NCI-H1105 (cell line): ENCODE results near the gene RPS18.

Experiments used
- DNase-seq: peaks from one replicate; lab custom pipeline; 2025; lab: John Stamatoyannopoulos, UW

The RPS18 gene

DNA sequence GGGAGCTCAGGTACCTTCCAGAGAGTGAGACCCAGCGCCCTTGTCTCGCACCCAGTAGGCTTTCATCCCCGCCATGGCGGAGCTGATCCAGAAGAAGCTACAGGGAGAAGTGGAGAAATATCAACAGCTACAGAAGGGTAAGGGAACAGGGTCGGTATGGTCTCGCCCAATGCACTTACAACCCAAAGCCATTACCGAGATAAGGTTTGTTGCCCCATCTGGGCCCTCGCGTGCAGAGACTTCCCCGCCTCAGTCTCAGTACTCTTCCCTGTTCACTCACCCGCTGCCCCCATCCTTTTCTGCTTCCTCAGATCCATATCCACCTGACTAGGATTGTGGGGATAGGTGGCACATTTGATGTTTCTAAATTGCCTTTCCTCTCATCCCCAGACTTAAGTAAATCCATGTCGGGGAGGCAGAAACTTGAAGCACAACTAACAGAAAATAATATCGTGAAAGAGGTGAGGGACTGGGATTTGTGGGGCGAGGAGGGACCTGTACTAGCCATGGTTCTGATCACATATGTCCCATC lies 18.0 kb downstream of the RPS18 start:
- DNase-seq, result no peak

DNA sequence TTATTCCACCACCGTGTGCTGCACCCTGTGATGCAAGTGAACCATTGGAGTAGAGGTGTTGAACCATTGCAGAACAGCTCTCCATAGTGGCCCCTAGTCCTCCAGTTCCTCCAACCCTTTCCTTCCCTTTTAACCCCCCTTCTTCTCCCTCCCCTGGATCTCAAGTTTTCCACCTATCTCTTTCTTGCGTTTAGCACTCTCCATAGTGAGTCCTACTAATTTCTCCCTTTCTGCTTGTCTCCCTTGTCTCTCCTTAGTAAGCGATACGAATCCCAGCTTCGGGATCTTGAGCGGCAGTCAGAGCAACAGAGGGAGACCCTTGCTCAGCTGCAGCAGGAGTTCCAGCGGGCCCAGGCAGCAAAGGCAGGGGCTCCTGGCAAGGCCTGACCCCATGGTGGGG lies 18.6 kb downstream of the RPS18 start:
- no peak for DNase-seq

DNA sequence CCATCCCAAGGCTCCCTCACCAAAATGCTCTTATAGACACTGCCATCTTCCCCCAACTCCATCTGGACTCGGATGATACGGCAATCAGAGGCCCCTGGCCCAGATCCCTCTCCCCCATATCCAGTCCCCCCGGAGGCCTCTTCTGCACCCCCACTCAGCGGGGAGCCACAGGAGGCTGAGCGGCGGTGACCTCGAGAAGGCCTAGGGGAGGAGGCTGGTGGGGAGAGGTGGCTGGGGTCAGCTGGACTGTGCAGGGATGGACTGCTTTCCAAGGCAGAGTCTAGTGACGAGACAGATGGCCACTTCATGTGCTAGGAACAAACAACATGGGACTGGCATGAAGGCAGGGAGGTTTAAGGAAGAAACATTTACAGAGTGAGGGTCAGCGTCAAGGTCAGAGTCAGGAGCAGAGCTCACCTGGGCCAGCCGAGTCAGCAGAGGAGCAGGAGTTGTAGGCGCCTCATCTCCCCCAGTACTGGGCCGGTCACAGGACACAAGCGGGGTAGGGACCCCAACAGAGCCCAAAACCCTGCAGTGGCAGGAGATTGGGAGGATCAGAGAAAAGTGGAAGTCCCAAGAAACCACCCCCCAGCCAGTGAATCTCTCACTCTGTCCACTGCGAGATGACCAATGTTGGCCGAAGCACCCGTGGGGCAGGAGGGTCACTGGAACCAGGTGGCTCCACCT lies 21.3 kb downstream of the RPS18 start:
- no peak for DNase-seq

DNA sequence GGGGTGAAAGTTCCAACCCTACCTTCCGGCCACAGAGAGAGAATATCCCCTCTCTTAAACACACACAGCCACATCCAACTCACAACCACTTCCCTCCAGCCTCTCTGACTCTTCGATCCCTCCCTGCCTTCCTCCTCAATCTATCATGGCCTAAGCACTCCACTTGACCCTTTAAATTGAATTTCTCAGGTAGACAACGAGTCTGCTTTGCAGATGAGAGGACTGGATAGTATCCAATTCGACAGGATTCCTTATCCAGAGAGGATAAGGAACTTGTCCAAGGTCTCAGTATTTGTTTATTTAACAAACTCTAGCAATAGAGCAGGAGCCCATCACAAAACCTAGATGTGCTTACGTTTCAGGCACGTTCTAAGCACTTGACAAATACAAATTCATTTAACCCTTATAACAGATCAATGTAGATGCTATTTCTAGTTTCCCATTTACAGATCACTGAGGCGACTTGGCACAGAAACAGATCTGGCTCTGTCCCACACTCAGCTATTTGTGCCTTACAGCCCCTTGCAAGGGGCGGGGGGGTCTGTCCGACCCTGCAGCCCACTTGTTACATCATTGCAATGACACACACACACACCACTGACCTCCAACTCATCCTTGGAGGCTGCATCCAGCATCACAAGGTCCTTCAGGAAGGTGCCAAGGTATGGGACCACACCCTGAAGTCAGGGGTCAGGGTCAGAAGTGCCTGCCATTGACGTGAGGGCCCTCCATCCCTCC lies 22.4 kb downstream of the RPS18 start:
- no peak for DNase-seq

DNA sequence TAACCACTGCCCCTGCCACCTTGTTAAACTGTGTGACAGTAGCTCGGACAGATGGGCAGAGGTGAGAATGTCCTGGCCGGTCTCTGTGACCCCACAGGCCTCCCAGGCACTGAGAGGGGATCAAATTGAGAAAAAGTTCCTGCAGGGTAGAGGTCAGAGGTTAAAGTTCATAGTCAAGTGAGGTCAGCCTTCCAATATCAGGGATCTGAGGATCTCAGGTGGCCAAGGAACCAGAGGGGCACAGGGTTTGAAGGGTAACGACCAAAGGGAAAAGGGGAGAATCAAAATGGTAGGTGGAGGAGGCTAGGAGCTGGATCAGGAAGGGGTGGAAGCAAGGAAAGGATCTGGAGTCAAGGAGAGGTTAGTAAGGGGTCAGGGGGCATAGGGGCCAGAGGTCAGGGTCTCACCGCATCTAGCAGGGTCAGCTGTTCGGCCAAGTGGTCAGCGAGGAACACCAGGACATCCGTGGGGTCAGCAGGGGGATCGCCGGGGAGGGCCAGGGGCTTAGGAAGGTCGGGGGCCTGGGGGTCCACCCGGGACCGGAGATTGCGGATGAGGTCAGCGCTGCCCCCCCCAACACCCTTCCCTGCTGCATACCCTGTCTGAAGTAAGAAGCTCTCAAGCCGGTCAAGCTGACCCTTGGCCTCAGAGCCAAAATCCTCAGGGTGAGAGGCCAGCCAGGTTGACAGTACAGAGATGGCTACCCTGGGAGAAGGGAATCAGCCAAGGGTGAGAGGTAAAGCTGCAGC lies 23.9 kb downstream of the RPS18 start:
- no peak for DNase-seq

DNA sequence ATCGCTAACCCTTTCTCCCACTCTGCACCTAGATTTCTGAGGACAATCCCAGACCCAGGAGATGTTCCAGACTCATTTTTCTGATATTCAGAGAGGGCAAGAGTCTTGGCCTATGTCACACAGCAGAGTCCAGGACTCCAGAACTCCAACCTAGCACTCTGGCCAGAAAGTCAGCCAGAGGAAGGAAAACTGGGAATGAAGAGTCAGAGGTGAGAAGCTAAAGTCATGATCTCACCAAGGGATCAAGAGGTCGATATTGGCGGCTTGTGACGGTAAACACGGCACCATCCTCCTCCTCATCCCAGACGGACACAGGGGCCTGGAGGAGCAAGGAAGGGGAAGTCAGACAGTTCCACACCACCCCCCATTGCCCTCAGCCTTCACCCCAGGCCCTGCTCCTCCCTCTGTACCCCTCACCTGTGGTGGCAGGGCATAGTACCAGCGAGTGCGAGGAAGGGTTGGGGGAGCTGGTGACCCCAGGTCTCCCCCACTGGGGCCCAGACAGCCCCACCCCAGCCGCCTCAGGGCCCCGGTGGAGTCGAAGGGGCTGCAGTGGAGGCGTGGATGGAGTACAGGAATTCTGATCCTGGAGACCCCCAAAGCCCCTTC lies 25.0 kb downstream of the RPS18 start:
- no peak for DNase-seq

DNA sequence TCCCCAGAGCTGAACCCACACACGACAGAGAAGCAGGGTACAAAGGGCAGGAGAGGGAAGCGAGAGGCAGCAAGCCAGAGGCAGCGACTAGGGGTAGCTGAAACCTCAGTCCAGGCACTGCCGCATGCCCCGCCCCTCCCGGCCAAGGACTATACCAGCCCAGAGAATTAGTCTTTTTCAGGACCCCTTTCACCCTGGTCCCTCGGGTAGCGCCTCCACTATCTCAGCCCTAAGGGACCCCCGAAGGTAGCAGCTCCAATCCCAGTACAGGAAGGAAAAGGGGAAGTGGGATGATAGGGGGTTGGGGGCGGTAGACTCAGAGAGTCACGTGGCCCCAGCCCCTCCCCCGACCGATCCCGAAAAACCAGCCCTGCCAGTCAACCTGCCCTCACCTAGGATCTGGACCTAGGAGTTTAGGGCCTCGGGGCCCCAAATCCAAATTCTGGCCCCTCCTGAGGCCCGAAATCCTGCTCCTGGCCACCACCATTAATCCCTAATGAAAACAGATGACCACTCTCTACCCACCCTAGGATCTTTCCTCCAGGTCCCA lies 25.6 kb downstream of the RPS18 start:
- DNase-seq, result no peak

DNA sequence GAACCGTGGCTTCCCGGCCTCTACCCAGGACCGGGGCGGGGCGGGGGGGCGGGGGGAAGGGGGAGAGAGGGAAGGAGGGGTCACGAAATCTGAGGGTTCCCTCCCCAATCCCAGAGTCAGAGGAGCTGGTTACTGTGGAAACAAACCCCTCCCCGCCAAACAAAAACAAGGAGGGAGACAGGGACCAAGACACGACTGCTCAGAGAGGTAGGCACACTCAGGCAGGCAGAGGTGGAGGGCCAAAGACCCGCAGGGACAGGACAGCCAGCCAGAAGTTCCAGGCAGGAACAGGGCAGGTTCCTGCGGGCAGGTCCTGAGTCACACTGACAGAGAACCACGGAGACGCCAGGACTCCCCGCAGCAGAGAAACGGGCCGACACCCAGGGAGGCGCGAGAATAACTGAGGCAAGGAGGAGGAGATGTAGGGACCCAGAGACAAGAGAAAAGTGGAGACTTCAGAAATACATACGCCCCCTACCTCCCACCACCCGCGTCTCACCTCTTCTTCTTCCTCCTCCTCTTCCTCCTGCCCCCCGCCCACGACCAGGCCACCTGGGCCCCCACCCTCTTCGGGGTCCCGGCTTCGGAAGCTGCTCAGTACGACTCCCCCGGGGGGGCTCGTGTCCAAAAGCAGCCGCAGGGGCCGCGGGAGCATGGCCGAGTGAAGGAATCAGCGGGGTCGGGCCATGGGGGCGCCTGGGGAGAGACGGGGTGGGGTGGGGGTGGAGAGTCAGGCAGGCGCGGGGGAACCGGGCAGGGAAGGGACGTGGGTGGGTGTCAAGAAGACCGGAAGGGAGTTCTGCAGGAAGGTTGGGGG lies 26.3 kb downstream of the RPS18 start:
- DNase-seq, result no peak

DNA sequence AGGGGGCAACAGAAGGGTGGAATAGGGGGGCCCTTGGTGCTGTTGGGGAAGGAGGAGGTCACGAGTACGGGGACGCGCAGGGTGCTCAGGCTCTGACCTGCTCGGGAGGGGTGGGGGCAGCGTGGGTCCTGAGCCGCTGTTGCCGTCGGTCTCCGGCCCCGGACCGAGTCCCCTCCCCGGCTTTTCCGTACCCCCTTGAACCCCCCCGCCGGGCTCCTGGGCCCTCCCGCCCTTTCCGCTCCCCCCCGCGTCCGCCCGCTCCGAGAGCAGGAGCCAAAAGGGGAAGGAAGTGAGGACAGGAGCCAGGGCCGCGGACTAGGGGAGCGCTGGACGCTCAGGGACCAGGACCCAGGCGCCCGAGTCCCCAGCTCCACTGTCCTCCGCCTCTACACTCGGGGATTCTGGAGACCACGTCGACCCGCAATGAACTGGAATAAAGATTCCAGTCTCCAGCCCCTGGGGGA lies 26.9 kb downstream of the RPS18 start, which contains the start of gene RGL2:
Gene RGL2 (minus strand): TSS at position 170 of the 464 bp plus-strand sequence. CDS start 332 bp downstream, outside the sequence.
- DNase-seq, result peak; percentile 33

DNA sequence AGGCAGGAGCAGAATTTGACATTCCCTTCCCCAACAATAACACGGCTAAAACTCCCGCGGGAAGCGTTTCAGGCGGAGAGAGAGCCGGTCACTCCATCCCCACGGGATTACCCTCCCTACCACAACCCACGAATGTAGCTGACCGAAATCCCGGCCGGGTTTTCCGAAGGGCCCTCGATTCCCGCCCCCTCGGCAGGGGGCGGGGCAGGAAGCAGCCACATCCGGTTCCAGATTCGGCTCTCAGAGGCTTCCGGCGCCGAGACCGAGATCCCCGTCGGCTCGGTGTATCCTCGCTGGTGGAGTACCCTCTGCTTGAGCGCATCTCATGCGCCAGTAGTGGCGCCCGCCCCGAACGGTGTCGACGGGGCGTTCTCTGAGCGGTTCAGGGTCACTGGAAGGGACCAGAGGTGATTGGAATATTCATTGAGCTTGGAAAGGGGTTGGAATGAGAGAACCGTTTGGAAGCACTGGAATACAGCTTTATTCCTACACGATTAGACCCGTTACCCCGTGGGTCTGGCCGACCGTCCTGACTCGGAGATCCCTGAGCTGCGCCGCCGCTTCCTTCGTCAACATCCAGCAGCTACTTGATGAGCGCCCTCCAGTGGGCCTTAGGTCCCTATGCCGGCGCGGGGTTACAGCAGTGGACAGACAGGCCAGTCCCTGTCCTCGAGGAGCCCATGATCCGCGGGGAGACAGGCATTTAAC lies 27.5 kb downstream of the RPS18 start:
- peak; percentile 91 for DNase-seq

DNA sequence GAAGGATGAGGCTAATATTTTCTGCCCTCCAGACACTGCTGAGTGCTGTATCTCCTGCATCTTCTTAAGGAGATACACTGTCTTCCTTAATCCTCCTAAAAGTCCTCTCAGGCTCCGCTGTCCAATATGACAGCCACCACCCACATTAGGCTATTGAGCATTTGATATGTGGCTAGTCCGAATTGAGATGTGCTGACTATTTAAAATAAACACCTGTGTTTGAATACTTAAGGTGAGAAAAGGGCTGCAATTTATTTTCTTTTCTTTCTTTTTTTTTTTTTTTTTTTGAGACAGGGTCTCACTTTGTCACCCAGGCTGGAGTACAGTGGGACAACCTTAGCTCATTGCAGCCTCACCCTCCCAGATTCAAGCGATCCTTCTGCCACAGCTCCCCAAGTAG lies 30.0 kb downstream of the RPS18 start:
- DNase-seq, result no peak

DNA sequence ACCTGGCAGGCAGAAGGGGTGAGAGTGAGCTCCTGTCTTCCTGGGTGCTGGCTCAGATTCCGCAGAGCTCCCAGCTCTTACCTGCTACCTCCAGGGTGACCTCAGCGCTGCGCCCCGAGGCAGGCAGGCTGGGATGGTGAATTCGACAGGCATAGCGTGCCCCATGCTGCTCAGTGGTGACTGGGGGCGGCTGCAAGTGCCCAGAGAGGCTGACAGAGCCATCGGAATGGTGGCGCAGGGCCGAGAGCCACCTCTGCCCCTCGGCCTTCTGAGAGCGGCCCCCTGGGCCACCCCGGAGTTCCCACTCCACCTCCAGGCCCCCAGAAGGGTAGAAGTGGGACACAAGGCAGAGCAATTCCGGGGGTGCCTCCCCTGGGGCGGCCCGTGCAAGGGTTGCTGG lies 32.3 kb downstream of the RPS18 start:
- DNase-seq, result no peak

DNA sequence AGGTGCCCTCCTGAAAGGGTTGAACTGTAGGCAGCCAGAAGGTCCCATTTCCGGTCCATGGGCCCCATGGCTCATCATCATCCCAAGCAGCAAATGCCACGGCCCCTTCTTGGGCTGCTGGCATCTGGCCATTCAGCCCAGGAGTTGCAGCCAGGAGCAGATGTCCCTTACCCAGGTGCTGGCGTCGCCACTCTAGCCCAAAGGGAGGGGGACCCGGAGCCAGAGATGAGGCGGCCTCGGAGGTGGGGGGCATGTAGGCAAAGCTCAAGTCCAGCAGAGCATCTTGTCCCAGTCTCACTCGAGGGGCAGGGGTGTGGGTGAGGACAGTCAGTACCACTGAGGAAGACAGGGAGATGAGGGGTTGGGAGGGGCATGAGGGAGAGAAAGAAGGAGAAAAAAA lies 33.2 kb downstream of the RPS18 start:
- no peak for DNase-seq

DNA sequence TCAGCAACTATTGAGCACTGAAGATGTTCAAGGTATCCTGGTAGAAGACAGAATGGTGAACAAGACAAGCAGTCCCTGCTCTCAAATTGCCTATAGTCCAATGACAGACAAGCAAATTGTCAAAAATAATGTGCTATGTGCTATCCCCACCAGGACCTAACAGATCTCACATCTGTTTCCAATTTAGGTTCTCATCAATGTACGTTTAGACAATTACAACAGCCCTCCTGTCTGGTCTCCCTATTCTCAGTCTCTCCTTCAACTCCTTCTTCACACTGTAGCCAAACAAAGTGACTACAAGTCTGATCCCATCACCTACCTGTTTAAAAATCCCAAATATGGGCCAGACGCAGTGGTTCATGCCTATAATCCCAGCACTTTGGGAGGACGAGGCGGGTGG lies 34.5 kb downstream of the RPS18 start:
- DNase-seq, result no peak

DNA sequence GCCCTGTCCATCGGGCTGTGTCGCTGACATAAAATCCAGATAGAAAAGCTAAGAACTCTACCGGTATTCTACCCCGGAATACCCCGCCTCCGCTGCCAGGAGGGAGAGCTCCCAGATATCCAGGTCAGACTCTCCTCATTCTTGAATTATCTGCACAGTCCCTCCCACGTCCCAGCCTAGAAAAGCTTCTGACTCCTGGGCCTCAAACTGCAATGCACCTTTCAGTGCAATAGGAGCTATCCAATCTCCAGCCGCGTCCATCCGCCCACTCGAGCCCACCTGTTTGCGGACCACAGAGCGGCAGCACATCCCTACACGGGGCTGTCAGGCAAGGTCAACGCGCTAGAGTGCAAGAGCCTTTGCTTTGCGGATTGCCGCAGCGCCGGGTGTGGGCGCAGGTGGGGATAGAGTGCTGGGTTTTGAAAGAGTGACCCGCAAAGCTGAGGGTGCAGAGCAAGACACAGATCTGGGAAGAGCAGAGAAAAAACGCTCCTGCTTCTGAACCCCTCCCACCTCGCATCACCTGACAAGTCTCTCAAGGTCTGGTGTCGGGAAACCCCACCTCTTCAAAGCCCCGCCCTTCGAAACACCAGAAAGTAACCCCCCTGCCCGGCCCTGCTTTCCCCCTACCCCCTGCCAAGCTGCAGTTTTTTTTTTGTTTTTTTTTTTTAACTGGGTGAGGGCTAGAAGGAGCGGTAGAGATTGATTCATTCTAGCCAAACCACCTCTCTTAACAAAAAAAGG lies 40.7 kb downstream of the RPS18 start:
- DNase-seq, result peak; percentile 88

DNA sequence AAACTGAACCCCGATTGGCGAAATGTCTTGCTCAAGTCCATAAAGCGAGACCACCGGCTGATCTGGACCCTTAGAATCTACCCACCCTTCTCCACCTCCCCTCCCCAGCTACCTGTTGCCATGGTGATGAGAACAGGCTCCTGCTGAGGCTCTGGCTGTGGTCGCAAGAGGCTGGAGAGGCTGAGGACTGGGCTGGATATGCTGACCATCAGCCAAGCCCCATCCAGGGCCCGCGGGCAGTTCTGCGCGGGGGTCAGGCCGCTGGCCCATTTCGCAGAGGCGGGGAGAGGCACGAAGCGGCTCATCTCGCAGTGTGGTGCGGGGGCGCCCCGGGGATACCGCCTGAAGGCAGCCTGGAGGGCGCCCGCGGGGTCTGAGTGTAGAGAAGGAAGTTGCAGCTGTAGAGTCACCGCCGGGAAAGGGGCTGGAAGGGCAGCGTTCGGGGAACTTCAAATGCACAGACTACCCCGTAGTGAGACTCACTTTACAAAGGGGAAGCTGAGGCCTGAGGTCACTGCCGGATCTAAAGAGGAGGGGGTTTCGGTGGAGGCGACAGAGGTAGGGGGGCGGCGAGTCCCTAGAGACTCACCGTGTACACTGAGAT lies 41.3 kb downstream of the RPS18 start:
- DNase-seq, result peak; percentile 58

DNA sequence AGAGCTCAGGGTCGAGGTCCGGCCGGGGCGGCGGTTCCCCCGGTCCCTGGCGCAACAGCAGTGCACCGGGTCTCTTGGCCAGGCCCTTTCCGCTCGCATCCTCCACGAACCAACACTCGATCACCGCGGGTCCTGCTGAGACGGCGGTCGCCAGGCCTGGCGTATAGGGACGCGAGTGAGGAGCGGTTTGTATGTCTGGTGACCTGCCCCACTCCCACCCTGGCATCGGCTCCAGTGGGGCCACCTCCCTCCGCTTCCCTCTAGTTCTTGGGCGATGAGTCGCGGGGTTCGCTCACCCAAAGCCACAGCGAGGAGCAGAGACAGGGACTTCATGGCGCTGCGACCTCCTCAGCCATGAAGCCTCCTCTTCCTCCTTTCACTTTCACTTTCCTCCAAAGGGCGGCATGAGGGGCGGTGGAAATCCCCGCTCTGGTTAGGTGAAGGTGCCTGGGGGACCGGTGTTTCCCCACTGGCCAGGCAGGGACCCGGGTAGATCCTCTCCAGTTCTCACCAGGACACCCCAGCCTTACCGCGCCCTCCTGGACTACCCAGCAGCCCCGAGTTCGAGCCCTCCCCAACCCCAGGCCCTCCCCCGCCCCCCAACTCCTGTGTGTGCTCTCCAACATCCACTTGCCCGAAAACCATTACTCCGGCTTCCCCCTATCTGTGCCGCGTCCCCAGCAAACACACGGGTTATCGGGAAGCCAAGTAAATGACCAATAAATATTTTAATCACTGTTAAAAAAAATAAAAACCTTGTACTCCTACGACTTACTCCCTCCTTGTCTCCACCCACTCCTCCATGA lies 42.0 kb downstream of the RPS18 start, which contains the start of gene TAPBP:
Gene TAPBP (minus strand): TSS at position 370 of the 806 bp plus-strand sequence. CDS start 37 bp downstream, at position 333.
- no peak for DNase-seq

DNA sequence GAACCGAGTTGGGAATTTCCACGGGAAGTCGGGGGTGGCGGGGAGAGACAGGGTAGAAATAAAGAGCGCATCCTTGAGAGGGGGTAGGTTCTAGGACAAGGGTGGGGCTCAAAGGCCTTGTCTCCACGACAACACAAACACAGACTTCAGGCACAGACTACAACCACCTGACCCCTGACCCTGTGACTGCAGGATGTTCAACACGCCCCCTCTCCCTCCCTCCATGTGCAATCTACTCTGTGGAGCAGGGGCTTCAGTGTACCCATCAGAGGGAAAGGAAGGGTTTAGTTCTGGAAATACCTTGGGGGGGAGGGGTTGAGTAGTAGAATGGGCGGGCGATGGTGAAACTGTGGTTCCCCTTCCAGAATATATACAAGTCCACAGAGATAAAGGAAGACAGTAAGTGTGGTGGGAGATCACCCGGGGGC lies 42.7 kb downstream of the RPS18 start:
- DNase-seq, result peak; percentile 30
